ENCODE data around the gene MAN2C1. TPM values are rescaled to one million over a fixed set of nuclear protein-coding genes. Genes with fewer than 3 reads are reported as not detected.

Gene MAN2C1
- total RNA-seq, 1 experiment from 2014 or later: 169 TPM

- Histone ChIP-seq H3K4me3 (ENCODE audit: low read depth, low read length, poor library complexity, severe bottlenecking) (no peak overlapping the region), H3K27me3 (replicated peaks; ENCODE audit: insufficient read depth, low read depth, low read length, poor library complexity) (no peaks in the 10 kb centered on the region), H3K9me3 (ENCODE audit: low read depth, low read length, poor library complexity, severe bottlenecking) (no peaks in the 10 kb centered on the region), H3K4me1 (ENCODE audit: insufficient read depth, low read length, poor library complexity, severe bottlenecking) (no peaks in the 10 kb centered on the region), H3K27ac (ENCODE audit: low read depth, low read length, poor library complexity, severe bottlenecking) (no peak overlapping the region), H3K36me3 (ENCODE audit: insufficient read depth, low read length, poor library complexity, severe bottlenecking) (peaks cover 9% of the 10 kb centered on the region)
- DNase-seq (ENCODE audit: low spot score): no peak
- TF ChIP-seq EZH2 (IDR thresholded peaks at IDR 0.05; ENCODE audit: borderline replicate concordance, low read depth, low read length, poor library complexity, severe bottlenecking) (no peak), CTCF (conservative IDR thresholded peaks at IDR 0.05; ENCODE audit: low read depth, low read length) (no peak)
- BruUV-seq (replicated peaks): no TSS peak
- intact Hi-C loops (cut with micrococcal nuclease; ENCODE audit: unreplicated experiment): no loop called here
- CTCF ChIA-PET: no interaction called here
- POLR2A ChIA-PET (ENCODE audit: low non-redundant PET): no interaction called here
These were observed 12.4 kb downstream of the MAN2C1 start for GRCh38 chr15:75356006-75356405.

GRCh38 chr15:75355369-75355768 lies 13.0 kb downstream of the MAN2C1 start:
- Histone ChIP-seq H3K27ac (ENCODE audit: low read depth, low read length, poor library complexity, severe bottlenecking) (no peak overlapping the region), H3K9me3 (ENCODE audit: low read depth, low read length, poor library complexity, severe bottlenecking) (no peaks in the 10 kb centered on the region), H3K4me1 (ENCODE audit: insufficient read depth, low read length, poor library complexity, severe bottlenecking) (no peaks in the 10 kb centered on the region), H3K4me3 (ENCODE audit: low read depth, low read length, poor library complexity, severe bottlenecking) (no peak overlapping the region), H3K36me3 (ENCODE audit: insufficient read depth, low read length, poor library complexity, severe bottlenecking) (peaks cover 9% of the 10 kb centered on the region), H3K27me3 (replicated peaks; ENCODE audit: insufficient read depth, low read depth, low read length, poor library complexity) (no peaks in the 10 kb centered on the region)
- ChIA-PET CTCF (no interaction called here), POLR2A (ENCODE audit: low non-redundant PET) (no interaction called here)
- no TSS peak for BruUV-seq (replicated peaks)
- intact Hi-C loops (cut with micrococcal nuclease; ENCODE audit: unreplicated experiment): no loop called here
- DNase-seq (ENCODE audit: low spot score): no peak
- TF ChIP-seq EZH2 (IDR thresholded peaks at IDR 0.05; ENCODE audit: borderline replicate concordance, low read depth, low read length, poor library complexity, severe bottlenecking): no peak
- TF ChIP-seq CTCF (conservative IDR thresholded peaks at IDR 0.05; ENCODE audit: low read depth, low read length): no peak

- no peak for DNase-seq (ENCODE audit: low spot score)
- ChIA-PET CTCF (no interaction called here), POLR2A (ENCODE audit: low non-redundant PET) (no interaction called here)
- Histone ChIP-seq H3K4me1 (ENCODE audit: insufficient read depth, low read length, poor library complexity, severe bottlenecking) (no peaks in the 10 kb centered on the region), H3K36me3 (ENCODE audit: insufficient read depth, low read length, poor library complexity, severe bottlenecking) (peaks cover 4% of the 10 kb centered on the region), H3K4me3 (ENCODE audit: low read depth, low read length, poor library complexity, severe bottlenecking) (no peak overlapping the region), H3K27ac (ENCODE audit: low read depth, low read length, poor library complexity, severe bottlenecking) (no peak overlapping the region), H3K9me3 (ENCODE audit: low read depth, low read length, poor library complexity, severe bottlenecking) (no peaks in the 10 kb centered on the region), H3K27me3 (replicated peaks; ENCODE audit: insufficient read depth, low read depth, low read length, poor library complexity) (no peaks in the 10 kb centered on the region)
- BruUV-seq (replicated peaks): no TSS peak
- no peak for TF ChIP-seq EZH2 (IDR thresholded peaks at IDR 0.05; ENCODE audit: borderline replicate concordance, low read depth, low read length, poor library complexity, severe bottlenecking)
- intact Hi-C loops (cut with micrococcal nuclease; ENCODE audit: unreplicated experiment): no loop called here
These were observed 14.0 kb downstream of the MAN2C1 start for GRCh38 chr15:75354454-75354853.

GRCh38 chr15:75353604-75354003 lies 14.8 kb downstream of the MAN2C1 start:
- Histone ChIP-seq H3K4me1 (ENCODE audit: insufficient read depth, low read length, poor library complexity, severe bottlenecking) (no peaks in the 10 kb centered on the region), H3K9me3 (ENCODE audit: low read depth, low read length, poor library complexity, severe bottlenecking) (no peaks in the 10 kb centered on the region), H3K36me3 (ENCODE audit: insufficient read depth, low read length, poor library complexity, severe bottlenecking) (no peaks in the 10 kb centered on the region), H3K27ac (ENCODE audit: low read depth, low read length, poor library complexity, severe bottlenecking) (no peak overlapping the region), H3K27me3 (replicated peaks; ENCODE audit: insufficient read depth, low read depth, low read length, poor library complexity) (no peaks in the 10 kb centered on the region), H3K4me3 (ENCODE audit: low read depth, low read length, poor library complexity, severe bottlenecking) (no peak overlapping the region)
- ChIA-PET POLR2A (ENCODE audit: low non-redundant PET) (no interaction called here), CTCF (no interaction called here)
- TF ChIP-seq CTCF (conservative IDR thresholded peaks at IDR 0.05; ENCODE audit: low read depth, low read length) (no peak), EZH2 (IDR thresholded peaks at IDR 0.05; ENCODE audit: borderline replicate concordance, low read depth, low read length, poor library complexity, severe bottlenecking) (no peak)
- intact Hi-C loops (cut with micrococcal nuclease; ENCODE audit: unreplicated experiment): no loop called here
- BruUV-seq (replicated peaks): no TSS peak
- no peak for DNase-seq (ENCODE audit: low spot score)
